ENCODE measurements around the gene KIAA1217. TPM values are rescaled to one million over a fixed set of nuclear protein-coding genes. Genes with fewer than 3 reads are reported as not detected.
A peak's percentile ranks its signal among the peaks of the same experiment; 100 is the strongest.

The KIAA1217 gene
- total and polyA plus RNA-seq, 8 donors, result 11.9 to 36.7 (median 19.8) TPM

GRCh38 chr10:24462889-24463552 lies 254.1 kb downstream of the KIAA1217 start:
- peak overlapping the region in 3 of 4 donors; percentile 82 to 97 (median 91) for H3K27ac ChIP-seq
- no peak for TF ChIP-seq CTCF (IDR thresholded peaks at IDR 0.05)
- H3K4me3 ChIP-seq, result no peak overlapping the region
- H3K36me3 ChIP-seq, result no peaks in the 10 kb centered on the region
- 42 to 45% methylated on average over 6 of the region's 6 CpGs for WGBS, 2 donors
- DNase-seq (no peak), FAIRE-seq (no peak), ATAC-seq (no peak)
- intact Hi-C loops (cut with DNase I), result no loop called here
- H3K9me3 ChIP-seq, result no peaks in the 10 kb centered on the region
- peaks cover 19 to 28% (median 26%) of the 10 kb centered on the region in 3 donors for H3K4me1 ChIP-seq
- no peaks in the 10 kb centered on the region for H3K27me3 ChIP-seq

- no peak for FAIRE-seq
- intact Hi-C loops (cut with DNase I), result no loop called here
Measured at GRCh38 chr10:24463611-24464426, 254.9 kb downstream of the KIAA1217 start.

GRCh38 chr10:24465124-24465874 lies 256.4 kb downstream of the KIAA1217 start:
- ATAC-seq, result peak; percentile 26 to 44 (median 36)

More at GRCh38 chr10:24463611-24464426, 254.9 kb downstream of the KIAA1217 start:
- DNase-seq (no peak), ATAC-seq (peak in 1 of 4 donors; percentile 18)
- H3K27me3 ChIP-seq, result no peaks in the 10 kb centered on the region
- WGBS, 2 donors, result 70 to 71% methylated on average over 9 of the region's 9 CpGs
- peaks cover 19 to 31% (median 26%) of the 10 kb centered on the region in 3 donors for H3K4me1 ChIP-seq
- no peaks in the 10 kb centered on the region for H3K36me3 ChIP-seq
- no peak overlapping the region for H3K4me3 ChIP-seq
- peak overlapping the region; percentile 80 to 97 (median 86) for H3K27ac ChIP-seq
- H3K9me3 ChIP-seq, result no peaks in the 10 kb centered on the region
- TF ChIP-seq CTCF (IDR thresholded peaks at IDR 0.05), result no peak

More at GRCh38 chr10:24465124-24465874, 256.4 kb downstream of the KIAA1217 start:
- H3K4me1 ChIP-seq, result peaks cover 19 to 34% (median 26%) of the 10 kb centered on the region in 3 donors
- WGBS, 2 donors, result 12 to 14% methylated on average over 14 of the region's 14 CpGs
- no peak for TF ChIP-seq CTCF (IDR thresholded peaks at IDR 0.05)
- H3K4me3 ChIP-seq, result peak overlapping the region in 3 of 4 donors; percentile 20 to 48 (median 42)
- DNase-seq (peak in 4 of 6 donors; percentile 40 to 62 (median 43)), FAIRE-seq (no peak)
- H3K36me3 ChIP-seq, result no peaks in the 10 kb centered on the region
- no peaks in the 10 kb centered on the region for H3K27me3 ChIP-seq
- H3K27ac ChIP-seq, result peak overlapping the region; percentile 80 to 97 (median 86)
- no peaks in the 10 kb centered on the region for H3K9me3 ChIP-seq
- intact Hi-C loops (cut with DNase I), result loop anchor here in 1 of 3 donors (5.0 kb wide), 1 partner anchor 118 kb away; no protein-coding TSS in a partner anchor
